Embryonic facial prominence (tissue), 1 donor: ENCODE results near the gene KLHL18.
"Not testable (repeated sequence)": the region's sequence is repeated elsewhere in the genome, so short reads cannot be mapped to it uniquely, and the experiment has no call there.

ENCODE experiments used
- DNase-seq: peaks from one replicate; pipeline ENCODE4 v3.0.0-alpha.2; 2016; ENCODE audit errors: extremely low spot score

The KLHL18 gene

DNA sequence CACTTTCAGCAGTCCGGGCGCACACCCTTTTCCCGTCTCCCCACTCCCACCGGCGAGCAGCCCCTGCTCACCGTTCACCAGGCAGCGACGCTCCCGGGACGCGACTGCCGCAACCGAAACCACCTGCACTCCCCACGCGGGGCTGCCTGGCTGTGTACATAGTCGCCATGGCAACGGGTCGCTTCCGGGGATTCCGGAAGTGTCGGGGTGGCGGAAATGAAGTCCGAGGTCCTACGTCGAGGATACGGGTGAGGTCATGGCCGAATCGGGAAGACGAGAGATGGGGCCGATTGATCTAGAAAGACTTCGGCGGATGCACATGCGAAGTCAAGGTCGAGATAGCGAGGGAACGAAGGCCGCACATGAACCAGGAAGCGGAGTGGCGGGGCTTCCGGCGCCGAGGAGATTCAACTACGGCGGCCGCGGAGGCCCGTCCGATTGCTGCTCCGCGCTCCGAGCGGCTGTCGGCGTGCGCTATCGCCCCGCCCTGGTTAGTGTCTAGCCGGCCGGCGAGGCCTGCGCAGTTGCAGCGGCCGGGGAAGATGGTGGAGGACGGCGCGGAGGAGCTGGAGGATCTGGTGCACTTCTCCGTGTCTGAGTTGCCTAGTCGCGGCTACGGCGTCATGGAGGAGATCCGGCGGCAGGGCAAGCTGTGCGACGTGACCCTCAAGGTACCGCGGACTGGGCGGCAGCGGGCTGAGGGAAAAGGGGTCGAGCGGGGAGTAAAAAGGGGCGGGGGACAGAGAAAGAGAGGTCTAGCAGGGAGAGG is at the start of gene KLHL18, which contains the start of gene KIF9:
Gene KLHL18 (plus strand): TSS at position 521 of the 769 bp plus-strand sequence. CDS start 22 bp downstream, at position 543.
Gene KIF9 (minus strand): TSS at position 376 of the 769 bp plus-strand sequence. CDS start 5,425 bp downstream, outside the sequence.
- DNase-seq, result peak; percentile 93

DNA sequence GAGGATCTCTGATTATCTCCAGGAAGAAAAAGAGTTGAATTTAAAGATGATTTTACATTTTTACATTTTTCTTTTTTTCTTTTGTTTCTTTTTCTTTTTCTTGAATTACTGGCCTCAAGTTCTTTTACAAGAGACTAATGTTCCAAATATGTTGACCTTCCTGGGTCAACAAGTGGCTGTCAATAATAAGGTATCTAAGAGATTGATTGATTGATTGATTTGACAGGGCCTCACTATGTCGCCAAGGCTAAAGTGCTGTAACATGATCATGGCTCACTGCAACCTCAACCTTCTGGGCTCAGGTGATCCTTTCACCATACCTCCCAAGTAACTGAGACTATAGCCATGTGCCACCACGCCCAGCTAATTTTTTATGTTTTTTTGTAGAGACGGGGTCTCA is 44.7 kb upstream of the KLHL18 start:
- no peak for DNase-seq

DNA sequence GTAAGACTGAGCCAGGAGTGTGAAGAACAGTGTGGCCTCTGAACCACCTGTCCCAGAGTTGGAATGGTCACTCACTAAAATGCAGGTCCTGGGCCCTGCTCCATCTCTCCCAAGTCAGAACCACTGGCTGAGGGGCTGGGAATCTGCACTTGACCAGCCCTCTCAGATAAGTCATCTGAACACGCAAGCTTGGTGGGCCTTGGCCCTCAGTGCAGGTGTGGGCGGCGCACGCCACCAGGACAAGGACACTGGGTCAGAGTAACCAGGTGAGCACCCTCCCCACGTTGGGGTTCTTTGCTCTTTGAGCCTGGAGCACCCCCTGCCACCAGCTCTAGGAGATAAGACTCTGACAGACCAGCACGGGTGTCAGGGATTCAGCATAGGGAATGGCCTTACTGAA is 42.8 kb upstream of the KLHL18 start:
- DNase-seq, result no peak

DNA sequence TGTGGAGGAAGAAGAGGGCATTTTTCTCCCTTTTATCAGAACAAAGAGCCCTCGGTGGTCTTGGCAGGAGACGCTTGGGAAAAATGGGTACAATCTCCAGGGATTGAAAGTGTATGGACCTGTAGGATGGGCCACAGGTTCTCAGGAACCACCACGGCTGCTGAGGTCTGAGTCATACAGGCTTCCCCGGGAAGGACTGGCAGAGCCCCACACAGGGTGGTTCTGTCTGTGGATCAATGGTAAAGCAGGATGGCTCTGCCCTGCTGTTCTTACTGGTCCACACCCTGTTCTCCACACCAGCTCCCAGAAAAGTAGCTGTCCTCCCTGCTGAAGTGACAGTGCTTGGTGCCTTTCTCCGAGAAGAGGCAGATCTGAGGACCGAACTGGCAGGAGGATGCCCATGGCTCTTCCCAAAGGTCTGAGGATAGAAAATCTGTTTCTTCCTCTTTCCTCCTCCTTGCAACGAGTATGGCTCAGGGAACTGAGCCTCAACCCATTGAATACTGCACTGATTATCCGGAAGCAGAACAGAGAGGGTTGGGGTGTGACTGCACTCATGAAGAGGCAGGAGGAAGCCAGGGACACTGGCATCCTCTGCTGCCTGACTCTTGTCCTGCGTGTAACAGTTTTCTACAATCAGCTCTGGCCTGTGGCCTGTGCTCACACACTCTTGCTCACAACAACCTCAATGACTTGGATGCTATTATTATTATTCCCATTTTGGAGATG is 39.2 kb upstream of the KLHL18 start:
- no peak for DNase-seq

DNA sequence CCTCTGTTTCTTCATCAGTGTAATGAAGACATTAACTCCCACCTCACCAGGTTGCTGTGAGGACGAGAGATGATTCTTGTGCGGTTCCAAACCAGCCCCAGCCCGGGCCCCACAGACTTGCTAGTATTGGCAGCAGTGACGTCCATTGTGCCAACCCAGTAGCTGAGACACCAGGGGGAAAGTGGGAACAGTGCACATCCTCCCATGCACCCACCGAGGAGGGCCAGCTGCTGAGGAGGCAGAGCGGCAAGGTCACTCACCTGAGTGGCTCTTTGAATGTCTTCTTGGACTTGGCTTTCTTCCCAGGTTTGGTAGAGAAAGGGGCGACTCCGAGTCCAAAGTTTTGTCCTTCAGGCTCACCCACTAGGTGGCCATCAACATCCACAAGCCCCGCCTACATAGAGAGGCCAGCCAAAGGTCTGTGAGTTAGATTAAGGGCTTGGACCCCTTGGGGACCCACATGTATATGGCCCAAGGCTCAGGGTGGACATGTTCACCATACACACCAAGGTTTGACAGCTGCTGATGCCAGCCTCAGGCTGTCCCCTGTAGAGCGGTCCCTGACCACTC is 38.1 kb upstream of the KLHL18 start:
- DNase-seq, result no peak

DNA sequence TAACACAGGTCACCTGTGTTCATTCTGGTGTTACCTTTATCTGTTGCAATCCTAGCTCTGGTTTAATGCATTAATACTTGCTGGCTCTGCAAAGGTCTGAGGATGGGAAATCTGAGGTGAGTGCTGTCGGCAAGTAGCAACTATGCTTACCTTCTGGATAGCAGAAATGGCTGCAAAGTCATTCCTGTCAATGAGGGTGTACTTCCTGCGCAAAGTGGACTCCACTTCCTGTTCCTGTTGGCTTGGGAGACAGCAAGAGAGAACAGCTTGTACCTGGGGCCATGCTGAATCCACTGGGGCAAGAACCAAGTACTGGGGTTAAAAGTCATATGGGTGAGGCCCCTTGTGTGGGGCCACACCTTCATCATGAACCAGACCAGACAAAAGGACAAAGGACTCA is 37.5 kb upstream of the KLHL18 start:
- DNase-seq, result no peak

DNA sequence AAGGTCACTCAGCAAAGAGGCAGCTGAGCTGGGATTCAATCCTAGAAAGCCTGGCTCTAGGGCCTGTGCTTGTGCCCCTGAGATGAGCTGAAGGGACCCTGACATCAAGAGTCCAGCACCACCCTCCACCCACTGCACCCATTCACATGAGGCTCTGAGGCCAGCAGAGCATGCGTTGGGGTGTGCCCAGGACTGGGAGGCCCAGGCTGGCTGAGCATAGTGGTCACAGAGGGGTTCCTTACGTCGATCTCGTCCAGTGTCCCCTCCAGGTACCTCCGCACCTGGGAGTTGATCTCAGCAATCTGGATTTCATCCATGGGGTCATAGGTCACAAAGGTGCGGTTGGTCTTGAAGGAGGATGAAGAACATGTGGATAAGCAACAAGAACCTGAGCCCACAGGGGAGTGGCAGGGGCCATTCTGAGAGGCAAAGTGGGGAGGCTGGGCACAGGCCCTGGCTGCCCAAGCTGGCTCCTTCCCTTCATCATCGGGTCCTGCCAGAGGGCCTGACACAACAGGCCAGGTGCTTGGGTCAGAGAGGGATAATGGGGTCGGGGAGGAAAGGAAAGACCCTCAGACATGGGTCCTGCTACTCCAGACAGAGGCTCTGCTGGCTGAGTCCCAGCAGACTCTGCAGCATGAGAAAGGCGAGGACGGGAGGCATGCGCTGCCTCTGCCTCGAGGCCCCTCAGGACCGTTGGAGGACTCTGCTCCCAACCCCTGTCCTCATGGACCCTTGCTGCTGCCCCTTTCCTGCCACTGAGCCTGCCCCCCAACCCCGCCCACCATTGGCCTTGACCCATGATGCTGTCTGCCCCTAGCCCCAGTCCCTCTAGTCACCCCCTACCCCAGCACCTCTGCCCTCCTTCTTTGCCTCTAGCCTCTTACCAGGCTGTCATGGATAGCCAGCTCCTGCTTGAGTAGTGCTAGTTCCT is 35.3 kb upstream of the KLHL18 start:
- no peak for DNase-seq

DNA sequence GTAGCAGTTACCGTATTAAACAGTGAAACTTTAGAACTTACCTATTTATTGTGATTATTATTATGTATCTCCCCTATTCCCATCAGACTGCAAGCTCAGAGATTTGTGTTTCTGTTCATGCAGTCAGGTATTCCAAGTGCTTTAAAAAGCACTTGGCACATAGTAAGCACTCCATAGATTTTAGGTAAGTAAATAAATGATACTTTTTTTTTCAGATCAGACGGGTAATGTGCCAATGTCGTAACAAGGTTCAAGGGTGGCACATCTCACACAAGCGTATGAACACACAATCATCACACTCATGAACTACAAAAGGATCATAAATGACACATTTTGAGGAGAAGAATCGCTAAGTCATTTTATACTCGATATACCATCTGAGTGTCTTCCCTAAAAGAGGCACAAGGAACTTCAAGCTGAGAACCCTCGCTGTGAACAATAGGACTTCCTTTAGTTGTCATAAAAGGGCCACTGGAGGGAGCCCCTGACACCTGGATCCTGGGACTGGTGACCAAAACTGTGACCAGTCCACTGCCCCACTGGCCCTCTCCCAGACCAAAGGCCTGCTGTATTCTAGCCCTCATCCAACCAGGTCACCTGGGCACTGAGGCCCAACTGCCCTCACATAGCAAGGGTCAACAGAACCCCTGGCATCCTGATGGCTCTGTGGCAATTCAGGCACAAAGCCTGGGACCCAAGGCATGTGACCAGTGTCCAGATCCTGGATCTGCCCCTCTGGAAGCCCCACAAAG is 32.3 kb upstream of the KLHL18 start:
- no peak for DNase-seq

DNA sequence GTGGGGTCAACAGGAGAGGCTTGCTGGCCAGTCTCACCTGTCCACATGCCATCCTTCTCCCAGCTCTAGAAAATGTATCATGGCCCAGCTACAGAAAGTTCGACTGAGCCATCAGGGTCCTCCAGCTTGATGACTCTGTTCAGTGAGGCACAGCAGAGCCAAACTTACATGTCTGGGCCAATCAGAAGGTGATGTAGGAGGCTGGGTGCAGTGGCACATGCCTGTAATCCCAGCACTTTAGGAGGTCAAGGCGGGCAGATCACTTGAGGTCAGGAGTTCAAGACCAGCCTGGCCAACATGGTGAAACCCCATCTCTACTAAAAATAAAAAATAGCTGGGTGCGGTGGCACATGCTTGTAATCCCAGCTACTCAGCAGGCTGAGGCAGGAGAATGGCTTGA is 31.7 kb upstream of the KLHL18 start:
- not testable (repeated sequence) for DNase-seq

DNA sequence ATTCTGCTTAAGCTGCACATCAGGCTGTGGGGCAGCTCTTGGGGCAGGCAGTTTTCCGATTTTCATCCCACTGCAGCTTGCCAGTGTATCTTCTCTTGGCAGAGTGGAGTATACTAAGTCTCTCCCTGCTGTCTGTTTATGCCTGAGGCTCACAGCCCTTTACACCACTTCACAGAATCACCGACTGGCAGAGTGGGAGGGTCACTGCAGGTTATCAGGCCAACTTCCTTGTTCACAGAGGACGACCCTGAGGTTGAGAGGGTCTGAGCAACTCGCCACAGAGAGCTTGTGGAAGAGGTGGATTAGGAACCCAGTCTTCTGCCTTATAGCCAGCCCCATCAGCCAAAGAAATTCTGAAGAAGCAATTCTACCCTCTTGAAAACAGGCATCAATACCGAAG is 31.1 kb upstream of the KLHL18 start:
- DNase-seq, result no peak

DNA sequence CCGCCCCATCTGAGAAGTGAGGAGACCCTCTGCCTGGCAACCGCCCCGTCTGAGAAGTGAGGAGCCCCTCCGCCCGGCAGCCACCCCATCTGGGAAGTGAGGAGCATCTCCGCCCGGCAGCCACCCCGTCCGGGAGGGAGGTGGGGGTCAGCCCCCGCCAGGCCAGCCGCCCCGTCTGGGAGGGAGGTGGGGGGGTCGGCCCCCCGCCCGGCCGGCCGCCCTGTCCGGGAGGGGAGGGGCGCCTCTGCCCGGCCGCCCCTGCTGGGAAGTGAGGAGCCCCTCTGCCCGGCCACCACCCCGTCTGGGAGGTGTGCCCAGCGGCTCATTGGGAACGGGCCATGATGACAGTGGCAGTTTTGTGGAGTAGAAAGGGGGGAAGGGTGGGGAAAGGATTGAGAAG is 26.4 kb upstream of the KLHL18 start:
- not testable (repeated sequence) for DNase-seq

DNA sequence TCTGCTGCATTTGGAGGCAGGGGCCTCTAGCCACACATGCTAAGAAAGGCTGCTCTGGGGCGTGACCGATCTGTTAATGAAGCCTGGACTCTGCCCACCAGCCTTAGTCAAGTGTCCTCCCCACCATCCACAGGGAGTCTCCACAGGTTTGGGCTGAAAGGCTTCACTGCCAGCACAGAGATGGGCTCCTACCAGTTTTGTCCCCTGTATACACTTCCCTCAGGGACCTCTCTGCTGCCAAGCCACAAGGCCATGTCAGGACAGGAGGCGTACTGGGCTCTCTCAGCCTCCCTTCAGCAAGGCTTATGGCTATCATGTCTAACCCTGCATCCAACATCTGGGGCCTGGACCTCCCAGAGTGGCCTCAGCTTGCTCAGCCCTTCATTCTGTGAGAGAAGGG is 23.6 kb upstream of the KLHL18 start:
- DNase-seq, result no peak

DNA sequence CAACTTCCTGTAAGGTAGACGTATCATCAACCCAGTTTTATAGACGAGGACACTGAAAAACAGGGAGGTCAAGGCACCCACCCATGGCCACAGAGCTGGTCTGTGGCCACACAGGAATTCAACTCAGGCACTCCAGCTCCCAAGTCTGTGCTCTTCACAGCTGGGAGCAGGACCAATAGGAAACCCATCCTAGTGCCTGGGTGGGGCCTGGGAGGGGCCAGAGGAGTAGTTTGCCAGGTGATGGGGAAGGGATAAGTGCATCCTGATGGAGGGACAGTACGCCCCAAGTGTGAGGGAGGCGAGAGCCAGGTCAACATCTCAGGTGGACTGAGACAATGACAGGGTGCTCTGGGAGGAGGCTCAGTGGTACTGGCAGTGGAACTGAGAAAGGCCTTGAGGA is 22.1 kb upstream of the KLHL18 start:
- no peak for DNase-seq

DNA sequence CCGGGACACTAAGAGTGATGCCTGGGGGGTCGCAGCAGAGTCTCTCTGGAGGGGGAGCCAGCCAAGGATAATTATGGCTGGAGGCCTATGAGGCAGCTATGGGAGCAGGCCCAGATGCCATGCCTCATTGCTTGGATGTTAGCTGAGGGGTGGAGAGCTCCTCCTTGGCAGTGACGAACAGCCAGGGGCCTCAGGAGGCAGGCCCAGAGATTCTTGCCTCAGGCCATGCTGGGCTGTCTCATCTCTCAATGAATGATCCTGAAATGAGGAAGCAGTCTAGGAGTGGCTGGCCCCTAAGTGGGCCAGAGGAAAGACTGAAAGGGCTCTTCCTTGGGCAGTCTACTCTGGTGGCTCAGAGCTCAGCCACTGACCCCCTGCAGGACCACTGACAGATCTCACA is 21.4 kb upstream of the KLHL18 start:
- no peak for DNase-seq

DNA sequence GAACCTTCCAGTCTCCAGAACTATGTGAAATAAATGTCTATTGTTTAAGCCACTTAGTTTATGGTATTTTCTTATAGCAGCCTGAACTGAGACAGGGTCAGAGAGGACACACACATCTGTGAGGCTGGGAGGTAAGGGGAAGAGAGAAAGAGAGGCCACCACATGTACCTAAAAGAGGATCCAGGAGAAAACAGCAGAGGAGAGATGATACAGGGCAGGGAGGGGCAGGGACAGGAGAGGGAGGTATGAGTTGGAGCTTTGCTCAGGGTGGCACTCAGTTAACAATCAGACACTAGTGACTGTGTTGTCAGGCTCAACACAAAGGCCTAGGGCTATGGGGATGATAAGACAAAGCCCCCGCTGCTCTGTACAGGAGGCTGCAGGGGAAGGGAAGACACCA is 17.7 kb upstream of the KLHL18 start:
- DNase-seq, result no peak

DNA sequence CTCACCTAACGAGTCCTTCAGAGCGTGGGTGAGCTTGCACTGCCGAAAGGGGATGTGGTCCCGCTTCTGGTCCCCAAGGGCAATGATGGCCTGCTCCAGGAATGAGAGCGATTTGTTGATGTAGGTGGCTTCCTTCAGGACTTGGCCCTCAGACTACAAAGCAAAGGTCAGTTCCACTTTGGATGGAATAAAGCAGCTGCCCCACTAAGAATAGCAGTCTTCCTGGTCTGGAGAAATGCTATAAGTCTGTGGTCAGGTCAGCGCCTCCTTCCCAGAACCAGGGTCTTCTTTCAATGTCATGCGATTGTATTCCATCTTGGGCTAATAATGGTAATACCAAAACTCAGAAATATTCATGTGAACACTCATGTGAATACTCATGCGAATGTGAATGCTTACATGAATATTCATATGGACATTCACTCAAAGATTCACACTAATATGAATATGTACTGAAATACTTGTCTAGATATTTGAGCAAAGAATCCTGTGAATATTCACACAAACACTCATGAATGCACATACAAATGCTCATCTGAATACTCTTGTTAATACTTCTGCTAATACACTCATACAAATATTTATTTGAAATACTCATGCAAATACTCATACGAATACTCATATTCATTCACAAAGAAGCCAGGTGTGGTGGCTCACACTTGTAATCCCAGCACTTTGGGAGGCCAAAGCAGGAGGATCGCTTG is 16.9 kb upstream of the KLHL18 start:
- DNase-seq, result no peak

DNA sequence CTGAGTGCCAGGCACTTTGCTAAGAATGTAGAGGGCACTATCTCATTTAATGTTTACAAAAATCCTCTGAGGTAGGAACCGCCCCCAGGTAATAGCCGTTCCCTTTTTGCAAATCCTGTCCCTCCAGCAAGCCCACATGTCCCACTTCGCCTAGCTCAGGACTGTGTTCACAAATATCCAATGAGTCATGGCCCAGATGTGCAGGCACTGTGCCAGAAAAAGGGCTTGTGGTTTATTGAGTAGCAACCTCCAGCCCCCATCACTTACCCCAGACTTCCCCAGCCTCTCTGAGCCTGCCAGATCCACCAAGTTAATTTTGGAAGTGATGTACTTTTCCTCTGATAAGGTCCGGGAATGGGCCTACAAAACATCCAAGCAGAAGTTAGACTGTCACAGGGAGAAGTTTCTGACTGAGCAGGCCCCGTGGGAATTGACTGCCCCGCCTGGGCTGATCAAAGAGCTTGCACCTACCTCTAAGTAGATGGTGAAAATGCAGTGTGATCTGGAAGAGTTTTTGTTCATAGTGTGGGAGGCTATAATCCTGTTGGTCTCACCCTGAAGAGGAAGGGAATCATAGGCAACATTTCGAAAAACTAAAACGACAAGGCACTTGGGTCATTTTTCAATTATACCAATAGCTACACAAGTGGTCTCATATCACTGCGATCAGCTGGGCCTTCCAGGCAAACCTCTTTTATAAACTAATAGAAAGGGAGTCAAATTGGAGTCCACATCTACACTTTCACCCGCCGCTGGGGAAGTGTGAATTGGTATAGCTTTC is 15.8 kb upstream of the KLHL18 start:
- no peak for DNase-seq

DNA sequence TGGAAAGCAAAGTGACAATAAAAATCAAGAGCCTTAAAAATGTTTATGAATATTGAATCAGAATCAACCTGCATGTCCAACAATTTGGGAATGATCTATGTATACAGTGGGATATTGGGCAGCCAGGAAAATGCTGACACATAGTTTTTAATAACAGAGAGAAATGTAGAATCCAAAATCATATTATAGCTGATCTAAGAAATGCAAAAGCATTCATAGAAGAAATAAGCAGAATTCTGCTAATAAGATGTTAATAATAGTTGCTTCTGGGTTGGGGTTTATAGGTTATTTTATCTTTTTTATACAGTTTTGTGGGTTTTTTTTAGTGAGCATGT is 15.3 kb upstream of the KLHL18 start:
- DNase-seq, result no peak

DNA sequence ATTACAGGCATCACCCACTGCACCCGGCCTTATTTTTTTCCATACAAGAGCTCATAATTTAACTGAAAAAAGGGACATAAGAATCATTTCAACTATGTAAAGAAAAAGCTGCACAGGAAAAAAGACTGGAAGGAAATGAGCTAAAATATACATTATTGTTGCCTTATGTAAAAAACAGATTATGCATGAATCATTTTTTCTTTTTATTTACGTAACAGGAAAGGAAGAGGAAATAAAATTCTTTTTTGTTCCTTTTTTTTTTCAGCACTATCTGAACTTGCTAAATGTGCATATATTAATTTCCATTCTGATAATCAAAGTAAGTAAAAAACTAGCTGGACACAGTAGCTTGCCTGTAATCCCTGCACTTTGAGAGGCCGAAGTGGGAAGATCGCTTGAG is 12.2 kb upstream of the KLHL18 start:
- no peak for DNase-seq

DNA sequence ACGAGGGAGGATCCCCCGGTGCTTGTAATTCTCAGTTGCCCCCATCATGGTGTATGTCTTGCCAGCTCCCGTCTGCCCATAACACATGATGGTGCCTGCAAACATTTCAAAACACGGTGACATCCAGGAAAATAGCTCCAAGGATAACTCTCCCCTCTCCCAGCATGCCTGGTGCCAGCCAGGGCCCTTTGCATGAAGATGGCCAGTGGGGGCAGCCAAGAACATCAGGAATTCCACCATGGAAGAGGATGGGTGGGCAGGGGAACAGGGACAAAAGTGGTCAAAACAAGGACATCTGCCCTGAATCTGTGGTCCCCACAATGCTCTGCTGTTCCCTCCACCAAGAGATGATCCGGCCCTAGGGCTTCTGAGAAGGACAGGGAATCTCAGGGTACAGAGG is 9.2 kb upstream of the KLHL18 start:
- no peak for DNase-seq
